A549 treated with GW870086 at 1 μM for 4 hours (cell line): ENCODE data around the gene SMIM41. TPM values are rescaled to one million over a fixed set of nuclear protein-coding genes. Genes with fewer than 3 reads are reported as not detected.

Source experiments
- total RNA-seq: library from RNA; stranded (reverse); fragments of 200-300 nt; extraction: Qiagen RNA extraction; gene quantifications from 5 replicates; pipeline ENCODE4 v1.2.3, GENCODE V29; 2022; ENCODE audit warnings: low read depth

SMIM41 gene
- not detected in 5 replicates for total RNA-seq

DNA sequence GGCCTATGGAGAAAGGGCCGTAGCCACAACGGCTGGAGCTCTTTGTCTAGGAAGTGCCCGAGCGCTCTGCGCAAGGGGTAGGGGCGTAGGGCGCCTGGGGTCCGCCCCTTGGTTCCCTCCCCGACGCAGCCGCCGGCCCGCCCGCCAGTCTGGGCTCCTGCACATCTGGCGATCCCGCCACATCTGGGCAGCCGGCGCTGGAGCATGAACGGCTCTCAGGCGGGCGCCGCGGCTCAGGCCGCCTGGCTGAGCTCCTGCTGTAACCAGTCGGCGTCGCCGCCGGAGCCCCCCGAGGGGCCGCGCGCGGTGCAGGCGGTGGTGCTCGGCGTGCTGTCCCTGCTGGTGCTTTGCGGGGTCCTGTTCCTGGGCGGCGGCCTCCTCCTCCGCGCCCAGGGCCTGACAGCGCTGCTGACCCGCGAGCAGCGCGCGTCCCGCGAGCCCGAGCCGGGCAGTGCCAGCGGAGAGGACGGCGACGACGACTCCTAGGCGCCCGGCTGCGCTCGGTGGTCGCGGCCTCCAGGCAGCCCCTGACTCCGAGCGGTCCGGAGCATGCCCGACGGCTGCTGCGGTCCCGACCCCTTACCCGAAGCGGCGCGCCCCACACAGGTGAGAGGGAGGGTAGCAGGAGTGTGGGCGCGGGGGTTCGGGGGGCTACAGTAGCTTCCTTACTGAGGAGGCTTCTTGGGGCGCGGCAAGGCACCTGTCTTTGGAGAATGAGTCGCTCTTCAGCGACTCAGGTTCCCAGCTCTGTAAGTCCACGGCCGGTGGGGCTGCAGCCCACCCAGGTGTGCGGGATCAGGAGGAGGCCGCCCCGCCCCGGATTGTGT, at the start of gene SMIM41:
SMIM41 (plus strand) TSS at position 129 of the 827 bp plus-strand sequence; CDS start at position 205, 76 bp downstream.

DNA sequence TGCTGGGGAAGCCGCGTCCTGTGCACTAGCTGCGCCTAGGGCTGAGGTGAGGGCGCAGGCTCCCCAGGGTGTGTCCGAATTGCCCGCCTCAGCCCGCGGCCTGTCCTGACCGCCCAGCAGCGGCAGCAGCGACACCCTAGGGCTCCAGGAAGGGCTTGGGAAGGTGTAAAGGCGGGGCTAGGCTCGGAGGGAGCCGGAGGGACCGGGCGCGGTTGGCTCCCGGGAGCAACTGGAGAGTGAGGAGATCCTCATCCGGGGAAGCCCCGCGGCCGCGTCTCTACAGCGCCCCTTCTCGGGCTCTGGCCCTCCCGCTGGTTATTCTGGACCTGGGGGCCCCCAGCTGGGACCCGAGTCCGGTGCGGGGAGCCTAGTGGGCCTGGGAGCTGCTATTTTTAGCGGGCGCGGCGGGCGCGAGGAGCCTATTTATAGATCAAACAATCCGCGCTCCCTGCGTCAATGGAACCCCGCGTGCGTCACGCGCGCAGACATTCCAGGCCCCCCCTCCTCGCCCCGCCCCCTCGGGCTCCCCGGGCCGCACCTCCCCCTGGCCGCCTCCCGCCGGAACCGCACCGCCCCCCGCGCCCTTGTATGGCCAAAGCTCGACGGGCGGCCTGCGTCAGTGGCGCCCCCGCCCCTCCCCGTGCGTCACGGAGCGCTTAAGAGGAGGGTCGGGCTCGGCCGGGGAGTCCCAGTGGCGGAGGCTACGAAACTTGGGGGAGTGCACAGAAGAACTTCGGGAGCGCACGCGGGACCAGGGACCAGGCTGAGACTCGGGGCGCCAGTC, 28.6 kb upstream of the SMIM41 start, which contains the start of gene NR4A1:
NR4A1 (plus strand) TSS at position 685 of the 784 bp plus-strand sequence. CDS start 2,887 bp downstream, outside the sequence.

DNA sequence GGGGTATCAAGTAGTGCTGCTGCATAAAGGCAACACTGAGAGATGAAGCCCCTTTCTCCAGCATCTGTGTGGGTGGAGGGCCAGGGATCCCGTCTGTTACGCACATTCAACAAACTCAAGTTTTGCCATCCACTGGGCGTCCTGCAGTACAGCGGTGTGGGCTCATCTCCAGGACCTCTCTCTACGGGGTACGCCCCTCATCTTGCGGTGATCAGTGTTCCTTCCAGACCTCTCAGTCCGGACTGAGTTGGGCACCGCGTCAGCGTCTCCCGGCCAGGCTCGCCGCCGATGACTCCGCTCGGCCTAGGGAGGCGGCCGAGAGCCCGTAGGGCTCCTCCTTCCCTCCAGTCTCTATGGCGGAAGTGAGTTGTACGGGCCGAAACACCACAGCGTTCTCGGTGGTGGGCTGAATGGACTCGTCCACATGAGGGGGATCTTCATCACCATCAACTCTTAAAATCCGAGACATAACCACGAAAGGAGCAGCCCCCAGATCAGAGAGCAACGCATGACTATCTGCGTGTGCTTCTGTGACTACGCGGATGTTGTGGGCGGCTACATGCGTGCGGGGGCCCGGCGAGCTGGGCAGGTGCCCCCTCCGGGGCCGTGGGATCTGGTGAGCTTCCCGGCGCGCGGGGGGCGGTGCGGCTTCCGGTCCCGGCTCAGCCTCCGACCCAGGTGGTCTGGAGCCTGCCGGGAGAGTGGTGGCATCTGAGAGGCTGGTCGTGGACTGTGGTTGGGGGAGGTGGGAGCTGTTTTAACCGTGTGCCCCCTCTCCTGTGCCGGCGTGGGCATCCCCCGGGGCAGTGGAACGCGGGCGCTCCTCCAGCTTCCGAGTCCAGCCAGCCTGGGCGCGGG, 9.9 kb upstream of the SMIM41 start, which contains the start of gene ATG101:
ATG101 (plus strand) TSS at position 652 of the 858 bp plus-strand sequence. CDS start 3,673 bp downstream, outside the sequence.

Other genes with a start within 250 kb of the SMIM41 start
- gene FIGNL2, start 231.0 kb upstream of the SMIM41 start, total RNA-seq: 0.16 to 0.34 TPM (median 0.25 TPM) in 5 replicates
- not detected in 5 replicates for gene ANKRD33, start 191.6 kb upstream of the SMIM41 start, total RNA-seq
- 0.05 to 0.14 TPM in 2 of 5 replicates, not detected in the others for gene ACVRL1, start 172.2 kb upstream of the SMIM41 start, total RNA-seq
- gene ACVR1B, start 128.0 kb upstream of the SMIM41 start, total RNA-seq: 14.1 to 18.7 TPM (median 17.9 TPM) in 5 replicates
- 0.51 to 1.6 TPM (median 0.65 TPM) in 5 replicates for gene TAMALIN, start 72.8 kb upstream of the SMIM41 start, total RNA-seq
- 27.6 to 42.9 TPM (median 35.0 TPM) in 5 replicates for gene NR4A1, start 28.3 kb upstream of the SMIM41 start, total RNA-seq
- gene ATG101, start 9.7 kb upstream of the SMIM41 start, total RNA-seq: 82.9 to 97.4 TPM (median 95.0 TPM) in 5 replicates
- gene KRT80, start 112.3 kb downstream of the SMIM41 start, total RNA-seq: 30.3 to 43.4 TPM (median 36.8 TPM) in 5 replicates
- gene KRT7, start 153.5 kb downstream of the SMIM41 start, total RNA-seq: 4,163 to 5,096 TPM (median 4,633 TPM) in 5 replicates
- 31.3 to 49.7 TPM (median 45.6 TPM) in 5 replicates for gene KRT86, start 194.9 kb downstream of the SMIM41 start, total RNA-seq
- 3,338 to 4,063 TPM (median 3,935 TPM) in 5 replicates for gene KRT81, start 211.8 kb downstream of the SMIM41 start, total RNA-seq
- 2.9 to 7.2 TPM (median 6.3 TPM) in 5 replicates for gene KRT83, start 241.7 kb downstream of the SMIM41 start, total RNA-seq